HuH-7 (cell line): ENCODE data around the gene TSHZ2.

Source experiments
- DNase-seq: peaks from one replicate; pipeline ENCODE4 v3.0.0; 2011; ENCODE audit warnings: low spot score

Gene TSHZ2

DNA sequence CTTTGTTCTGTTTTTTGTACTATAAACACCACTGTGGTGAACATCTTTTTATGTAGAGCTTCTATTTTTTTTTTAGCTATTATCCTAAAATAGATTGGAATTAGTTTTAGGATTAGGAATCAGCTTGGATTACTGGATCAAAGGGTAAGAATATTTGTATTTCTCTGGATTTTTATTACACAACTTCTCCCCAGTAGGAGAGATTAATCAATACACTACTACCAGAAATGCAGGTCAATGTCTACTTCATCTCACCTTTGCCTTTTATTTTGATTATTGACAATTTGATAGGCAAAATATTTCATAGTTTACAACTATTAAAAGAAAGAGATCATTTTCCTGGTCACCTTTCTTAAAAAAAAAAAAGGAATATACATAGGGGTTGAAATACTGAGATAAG lies 191.9 kb downstream of the TSHZ2 start:
- DNase-seq: no peak

DNA sequence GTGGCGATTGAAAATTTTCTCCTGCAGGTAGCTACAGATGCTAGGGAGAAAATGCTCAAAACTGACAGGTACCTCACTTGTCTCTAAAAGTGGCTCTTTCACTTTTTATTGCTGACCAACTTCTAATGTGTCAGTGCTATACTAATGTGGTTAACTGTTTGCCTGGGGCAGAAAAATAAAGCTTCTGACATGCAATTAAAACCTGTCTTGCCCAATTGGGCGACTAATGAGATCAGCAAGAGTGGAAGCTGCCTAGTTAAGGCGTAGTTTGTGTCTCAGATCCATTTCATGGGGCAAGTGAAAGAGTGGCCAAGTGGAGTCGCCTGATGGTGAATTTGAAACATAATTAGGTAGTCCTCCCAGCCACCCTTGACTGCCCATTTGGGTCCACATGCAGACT lies 193.3 kb downstream of the TSHZ2 start:
- DNase-seq: no peak

DNA sequence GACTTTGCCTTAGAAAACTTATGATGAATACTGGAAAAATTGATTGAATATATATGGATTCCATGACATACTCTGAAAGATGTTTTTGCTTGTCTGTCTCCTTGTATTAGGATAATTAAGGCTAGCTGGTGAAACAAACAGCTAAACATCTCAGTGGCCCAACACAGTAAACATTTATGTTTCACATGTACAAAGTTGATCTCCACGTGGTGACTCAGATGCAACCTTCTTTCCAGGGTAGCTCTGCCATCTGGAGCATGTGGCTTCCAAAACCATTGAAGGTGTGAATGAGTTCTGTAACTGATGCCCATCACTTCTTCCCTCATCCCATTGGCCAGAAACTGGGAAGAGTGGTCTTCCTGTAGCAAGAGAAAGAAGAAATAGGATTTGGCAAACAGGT lies 196.3 kb downstream of the TSHZ2 start:
- no peak for DNase-seq

DNA sequence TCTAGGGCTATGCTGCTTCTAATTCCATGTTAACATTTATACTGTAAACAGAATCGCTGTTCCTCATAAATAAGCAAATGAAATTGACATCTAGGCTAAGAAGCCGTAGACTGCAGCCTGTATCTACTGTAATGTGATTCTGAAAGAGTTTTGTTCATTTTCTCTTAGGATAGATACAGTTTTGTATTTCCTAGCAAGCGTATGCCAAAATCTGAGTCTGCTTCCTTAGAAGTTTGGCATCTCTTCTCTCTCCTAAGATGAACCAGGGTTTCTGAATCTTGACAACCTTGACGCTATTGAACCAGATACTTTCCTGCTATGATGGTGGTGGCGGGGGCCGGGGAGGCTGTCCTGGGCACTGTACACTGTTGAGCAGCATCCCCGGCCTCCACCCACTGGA lies 198.0 kb downstream of the TSHZ2 start:
- no peak for DNase-seq

DNA sequence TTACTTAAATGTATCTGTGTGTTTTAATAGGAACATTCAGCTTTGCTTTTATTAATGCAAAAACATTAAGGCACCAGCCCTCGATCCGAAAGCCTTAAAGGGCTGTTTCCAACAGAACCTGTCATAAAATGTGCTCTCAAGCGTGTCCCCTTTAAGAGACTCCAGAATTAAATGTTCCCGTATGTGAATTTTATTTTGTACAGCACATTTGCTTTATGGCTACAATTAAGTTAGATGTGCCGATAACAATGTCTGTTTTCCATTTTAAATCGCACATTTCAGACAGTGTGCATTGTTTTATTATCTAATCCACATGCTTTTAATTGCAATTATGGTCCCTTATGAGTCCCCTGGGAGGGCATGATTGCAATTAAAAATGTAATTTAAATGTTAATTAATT lies 198.9 kb downstream of the TSHZ2 start:
- no peak for DNase-seq

- DNase-seq: no peak
Measured at GRCh38 chr20:53174454-53174853, 202.3 kb downstream of the TSHZ2 start.

GRCh38 chr20:53175135-53175780 lies 203.1 kb downstream of the TSHZ2 start:
- no peak for DNase-seq

- no peak for DNase-seq
Measured at GRCh38 chr20:53176134-53176533, 204.0 kb downstream of the TSHZ2 start.

GRCh38 chr20:53177687-53178086 lies 205.5 kb downstream of the TSHZ2 start:
- DNase-seq: no peak

GRCh38 chr20:53179749-53180148 lies 207.6 kb downstream of the TSHZ2 start:
- no peak for DNase-seq

- no peak for DNase-seq
Measured at GRCh38 chr20:53180928-53181362, 208.8 kb downstream of the TSHZ2 start.

DNA sequence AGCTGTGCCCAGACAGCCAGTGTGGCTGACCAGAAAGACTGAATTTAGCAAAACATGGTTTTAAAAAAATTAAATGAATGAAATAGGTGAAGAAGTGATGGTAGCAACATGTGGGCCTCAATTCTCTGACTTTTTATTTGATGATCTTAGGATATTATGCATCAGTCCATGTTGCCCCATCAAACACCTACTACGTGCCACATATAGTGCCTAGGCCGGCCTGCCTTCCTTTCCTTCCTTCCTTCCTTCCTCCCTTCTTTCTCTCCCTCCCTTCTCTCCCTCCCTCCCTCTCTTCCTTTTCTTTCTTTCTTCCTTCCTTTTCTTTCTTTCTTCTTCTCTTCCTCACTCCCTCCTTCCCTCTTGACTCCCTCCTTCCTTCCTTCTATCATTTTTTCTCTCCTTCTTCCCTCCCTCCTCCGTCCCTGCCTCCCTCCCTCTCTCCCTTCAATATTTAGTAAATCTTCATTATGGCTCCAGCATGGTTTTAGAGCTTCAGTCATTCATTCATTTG lies 209.8 kb downstream of the TSHZ2 start:
- no peak for DNase-seq

DNA sequence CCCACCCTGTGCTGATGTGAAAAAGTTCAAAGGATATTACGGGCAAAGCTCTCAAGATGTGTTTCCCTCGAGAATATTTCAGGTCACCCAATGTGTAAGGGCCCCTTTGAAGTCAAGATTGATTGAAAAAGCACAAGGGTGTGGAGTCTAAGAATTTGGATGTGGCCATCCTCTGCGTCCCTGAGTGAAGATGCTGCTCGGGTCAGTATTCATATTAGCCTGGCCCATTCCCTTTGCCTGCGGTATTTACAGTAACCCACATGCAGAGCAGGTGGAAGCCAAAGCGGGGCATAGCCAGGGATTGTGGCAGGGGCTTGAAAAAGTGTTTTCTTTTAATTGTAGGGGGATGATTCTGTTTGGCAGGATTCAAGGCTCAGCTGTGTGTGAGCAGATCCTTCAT lies 211.0 kb downstream of the TSHZ2 start:
- DNase-seq: no peak

GRCh38 chr20:53186635-53187034 lies 214.5 kb downstream of the TSHZ2 start:
- no peak for DNase-seq

DNA sequence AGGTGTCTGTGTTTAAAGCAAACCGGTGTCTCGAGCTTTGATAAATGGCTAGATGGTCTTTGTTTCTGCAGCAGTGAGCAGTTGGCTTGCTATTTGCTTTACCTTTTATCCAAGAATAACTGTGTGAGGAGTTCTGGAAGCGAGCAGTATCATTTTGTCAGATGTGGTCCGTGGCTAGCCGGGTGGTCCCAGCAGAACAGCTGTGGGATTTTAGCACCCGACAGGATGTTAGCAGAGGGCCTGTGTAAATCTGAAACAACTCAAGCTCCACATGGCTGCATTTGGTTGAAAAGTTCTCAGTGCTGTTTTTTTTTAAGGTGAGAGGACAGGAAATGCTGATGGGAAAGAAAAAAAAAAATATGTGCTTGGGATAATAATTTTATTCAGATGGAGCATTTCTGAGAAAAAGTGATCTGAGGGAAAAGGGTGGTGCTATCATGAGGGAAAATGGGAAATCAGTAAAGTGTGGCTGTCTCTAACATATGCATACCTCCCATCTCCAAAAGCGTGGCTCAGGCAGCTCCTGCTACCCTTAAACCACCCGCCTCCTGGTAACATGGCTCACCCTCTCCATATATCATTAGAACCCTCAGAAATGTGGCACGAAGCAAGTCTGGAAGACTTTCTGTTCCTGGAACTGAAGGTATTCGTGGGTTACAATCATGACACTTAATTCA lies 215.4 kb downstream of the TSHZ2 start:
- DNase-seq: no peak

GRCh38 chr20:53190225-53190624 lies 218.1 kb downstream of the TSHZ2 start:
- DNase-seq: no peak

GRCh38 chr20:53191957-53192356 lies 219.8 kb downstream of the TSHZ2 start:
- DNase-seq: no peak

DNA sequence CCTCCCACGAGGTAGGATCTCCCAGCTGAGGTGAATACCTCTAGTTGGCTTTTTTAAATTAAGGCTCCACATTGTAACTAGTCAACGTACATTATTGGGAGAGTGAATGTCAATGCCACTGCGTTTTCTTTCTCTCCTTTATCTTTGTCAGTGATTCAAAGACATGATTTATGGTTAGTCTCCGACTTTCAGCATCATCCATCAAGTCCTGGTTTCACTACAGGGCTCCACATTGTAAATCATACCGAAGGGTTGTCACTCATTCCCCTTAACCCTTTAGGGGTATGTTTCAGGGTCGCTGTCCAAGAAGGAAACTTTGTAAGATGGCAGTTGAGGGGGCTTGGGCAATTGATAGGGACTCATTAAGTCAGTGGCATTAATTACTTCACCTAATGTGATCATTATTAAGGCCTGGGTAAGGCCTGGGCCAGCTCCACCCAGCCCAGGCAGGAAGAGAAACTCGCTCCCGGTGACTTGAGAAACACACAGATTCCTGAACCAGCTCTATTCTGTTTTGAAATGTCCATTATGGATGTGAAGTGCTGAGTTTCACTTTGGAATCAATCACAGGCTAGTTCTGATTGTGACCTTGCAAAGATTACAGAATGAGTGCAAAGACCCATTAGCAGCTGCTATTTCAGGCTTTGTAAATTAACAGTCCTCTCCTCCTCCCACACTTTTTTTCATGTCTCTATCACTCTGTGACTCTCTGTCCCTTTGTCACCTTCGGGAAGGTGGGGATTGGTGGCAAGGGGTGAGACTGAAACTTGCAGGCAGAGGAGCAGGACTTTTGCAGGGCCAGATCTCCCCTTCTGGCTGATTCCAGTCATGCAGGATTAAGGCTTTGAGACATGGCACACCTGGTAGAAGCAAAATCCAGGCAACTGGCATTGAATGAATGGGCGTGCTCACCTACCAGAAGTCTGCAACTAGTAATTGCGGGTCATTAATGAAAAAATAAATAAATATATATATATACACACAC lies 222.4 kb downstream of the TSHZ2 start:
- no peak for DNase-seq

DNA sequence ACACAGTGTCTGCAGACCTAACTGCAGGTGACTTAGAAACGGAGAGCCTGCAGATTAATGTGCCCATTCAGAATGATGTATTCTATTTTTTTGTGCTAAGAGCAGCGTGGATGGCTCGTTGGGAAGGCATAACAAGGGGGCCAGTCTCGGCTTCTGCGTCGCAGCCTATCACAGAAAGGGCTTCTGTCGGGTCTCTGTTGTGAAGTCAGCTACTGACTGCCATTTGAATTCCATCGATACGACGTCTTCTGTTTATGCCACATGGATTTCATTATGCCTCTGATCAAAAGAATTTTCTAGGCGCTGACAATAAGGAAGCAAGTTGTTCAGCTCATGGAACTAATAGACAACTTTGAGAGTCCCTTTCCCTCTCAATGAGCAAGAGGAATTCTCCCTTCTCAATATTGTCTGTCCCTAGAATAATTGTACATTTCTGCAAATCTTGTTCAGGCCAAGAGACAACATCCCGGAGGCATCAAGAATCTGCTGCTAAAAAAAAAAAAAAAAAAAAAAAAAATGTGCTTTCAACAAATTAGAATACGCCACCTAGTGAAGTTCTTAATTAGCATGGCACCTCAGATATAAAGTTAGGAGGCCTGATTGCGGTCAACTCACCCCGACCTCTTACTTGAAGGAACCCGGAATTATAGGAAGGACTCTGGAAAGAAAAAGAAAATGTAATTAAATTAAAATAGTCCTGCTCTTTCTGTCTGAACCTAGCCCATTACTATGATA lies 223.9 kb downstream of the TSHZ2 start:
- DNase-seq: no peak

DNA sequence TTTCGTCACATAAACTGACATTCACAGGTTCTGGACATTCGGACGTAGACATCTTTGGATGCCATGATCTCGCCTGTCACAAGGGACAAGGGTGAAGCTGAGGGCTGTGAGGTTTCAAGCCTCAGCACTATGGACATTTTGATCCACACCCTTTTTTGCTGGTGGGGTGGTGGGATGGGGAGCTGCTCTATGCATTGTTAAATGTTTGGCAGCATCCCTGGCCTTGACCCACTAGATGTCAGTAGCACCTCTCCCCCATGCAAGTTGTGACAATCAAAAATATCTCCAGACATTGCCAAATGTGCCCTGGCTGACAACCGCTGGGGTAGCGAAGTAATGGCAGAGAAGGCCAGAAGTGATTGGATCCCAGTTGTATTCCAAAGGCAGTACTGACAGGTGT lies 229.4 kb downstream of the TSHZ2 start:
- DNase-seq: no peak

GRCh38 chr20:53202777-53203176 lies 230.6 kb downstream of the TSHZ2 start:
- no peak for DNase-seq

DNA sequence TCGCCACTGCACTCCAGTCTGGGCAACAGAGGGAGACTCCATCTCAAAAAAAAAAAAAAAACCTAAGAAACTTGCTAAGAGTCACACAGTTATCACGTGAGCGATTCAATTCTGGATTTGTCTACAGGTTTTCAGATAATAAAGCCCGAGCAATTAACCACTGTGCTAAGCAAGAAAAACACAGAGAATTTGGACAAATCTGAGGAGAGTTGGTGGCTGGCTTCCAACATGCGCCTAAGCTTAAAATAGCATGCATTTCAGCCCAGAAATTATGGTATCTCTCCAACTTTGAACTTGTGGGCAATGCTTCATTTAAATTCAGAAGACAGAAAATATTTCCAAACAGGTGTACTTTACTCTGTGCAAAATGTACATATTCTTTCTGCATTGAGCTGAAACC lies 232.9 kb downstream of the TSHZ2 start:
- no peak for DNase-seq
